Left cardiac atrium (tissue), 4 donors: ENCODE measurements around the gene ZSCAN12. TPM values are rescaled to one million over a fixed set of nuclear protein-coding genes. Genes with fewer than 3 reads are reported as not detected.
A peak's percentile ranks its signal among the peaks of the same experiment; 100 is the strongest.

Experiments used
- ATAC-seq, 2 donors: fragments of 200-7000 bp; cut with Tn5 transposase; one replicate each; pipeline ENCODE4 v1.9.1; 2020; ENCODE audit warnings: mild to moderate bottlenecking in 2 of 2, moderate library complexity in 2 of 2
- DNase-seq: peaks from one replicate; pipeline ENCODE4 v3.0.0-alpha.2; 2020
- intact Hi-C, 2 donors: fragments of 100-400 bp; cut with DNase I; formaldehyde crosslinking; loops; one replicate each; pipeline versions ENCODE4 v1.14.1 to v1.15.1; 2022 to 2023
- total RNA-seq, 2 donors: library from RNA; stranded (reverse); fragmentation: NEBNext Ultra II Directional; extraction: Animal tissue kit (Norgen Biotek cat#: 25700); gene quantifications; one replicate each; pipeline ENCODE4 v1.2.1, GENCODE V29; 2021
- donor health status: DM: no; HTN: yes; CAD: no.
- donor health status: DM: no; HTN: yes; CAD: no; lungs with severe emphysema.
- donor health status: DM: yes; HTN: yes; CAD: no.
- donor health status: Dilated cardiomyopathy.

The ZSCAN12 gene
- total RNA-seq, 2 donors from 2014 or later: 2.6 to 3.7 TPM

GRCh38 chr6:28357036-28357435 is 42.5 kb downstream of the ZSCAN12 start:
- intact Hi-C loops: loop anchor here (2.0 to 10.0 kb wide), 4 partner anchors 76 to 222 kb away; partner anchors contain the start of genes PGBD1 (in 1 of the 2) and ZSCAN26 (in 1 of the 2)
- DNase-seq (no peak), ATAC-seq (no peak)

- intact Hi-C loops: loop anchor here (2.0 to 10.0 kb wide), 4 partner anchors 76 to 222 kb away; partner anchors contain the start of genes PGBD1 (in 1 of the 2) and ZSCAN26 (in 1 of the 2)
- DNase-seq (no peak), ATAC-seq (no peak)
These were observed 42.9 kb downstream of the ZSCAN12 start for GRCh38 chr6:28356666-28357020.

GRCh38 chr6:28355743-28356665 is 43.5 kb downstream of the ZSCAN12 start:
- intact Hi-C loops: loop anchor here (2.0 to 10.0 kb wide), 4 partner anchors 75 to 221 kb away; partner anchors contain the start of genes PGBD1 (in 1 of the 2) and ZSCAN26 (in 1 of the 2)
- ATAC-seq: peak; percentile 88 to 92
- DNase-seq: peak; percentile 66

GRCh38 chr6:28354688-28355554 is 44.6 kb downstream of the ZSCAN12 start:
- intact Hi-C loops: loop anchor here (5.0 to 10.0 kb wide), 3 partner anchors 88 to 220 kb away; partner anchors contain the start of gene ZSCAN26 (in 1 of the 2)
- DNase-seq (no peak), ATAC-seq (no peak)

- ATAC-seq (peak in 1 of 2 donors; percentile 22), DNase-seq (peak; percentile 70)
- intact Hi-C loops: loop anchor here in 1 of 2 donors (10.0 kb wide), 1 partner anchor 219 kb away; no protein-coding TSS in a partner anchor
These were observed 45.4 kb downstream of the ZSCAN12 start for GRCh38 chr6:28353981-28354676.

GRCh38 chr6:28353356-28353755 is 46.2 kb downstream of the ZSCAN12 start:
- intact Hi-C loops: loop anchor here in 1 of 2 donors (10.0 kb wide), 1 partner anchor 219 kb away; no protein-coding TSS in a partner anchor
- DNase-seq: no peak
- no peak for ATAC-seq

- no peak for DNase-seq
These were observed 48.0 kb downstream of the ZSCAN12 start for GRCh38 chr6:28351493-28351925.

GRCh38 chr6:28351087-28351486 is 48.5 kb downstream of the ZSCAN12 start:
- no peak for DNase-seq
- ATAC-seq: no peak

More at GRCh38 chr6:28351493-28351925, 48.0 kb downstream of the ZSCAN12 start:
- no peak for ATAC-seq
- intact Hi-C loops: loop anchor here in 1 of 2 donors (10.0 kb wide), 1 partner anchor 217 kb away; no protein-coding TSS in a partner anchor

GRCh38 chr6:28349892-28350737 is 49.4 kb downstream of the ZSCAN12 start, which contains the start of gene ZKSCAN3:
TSS of gene ZKSCAN3 (plus strand) at chr6:28349947. CDS start at chr6:28359587, 9,640 bp downstream.
- intact Hi-C loops: loop anchor here in 1 of 2 donors (10.0 kb wide), 1 partner anchor 215 kb away; no protein-coding TSS in a partner anchor
- ATAC-seq (peak; percentile 96 to 97), DNase-seq (peak; percentile 86)

More at GRCh38 chr6:28351087-28351486, 48.5 kb downstream of the ZSCAN12 start:
- intact Hi-C loops: loop anchor here in 1 of 2 donors (10.0 kb wide), 1 partner anchor 216 kb away; no protein-coding TSS in a partner anchor

- DNase-seq (no peak), ATAC-seq (peak in 1 of 2 donors; percentile 6)
These were observed 50.1 kb downstream of the ZSCAN12 start for GRCh38 chr6:28349344-28349891.

GRCh38 chr6:28347119-28347518 is 52.4 kb downstream of the ZSCAN12 start:
- intact Hi-C loops: no loop called here
- no peak for ATAC-seq
- DNase-seq: no peak

More at GRCh38 chr6:28349344-28349891, 50.1 kb downstream of the ZSCAN12 start:
- intact Hi-C loops: no loop called here

GRCh38 chr6:28345201-28345600 is 54.3 kb downstream of the ZSCAN12 start:
- DNase-seq: no peak
- intact Hi-C loops: no loop called here
- no peak for ATAC-seq

GRCh38 chr6:28343898-28344677 is 55.5 kb downstream of the ZSCAN12 start:
- DNase-seq (no peak), ATAC-seq (no peak)
- intact Hi-C loops: loop anchor here in 1 of 2 donors (5.0 kb wide), 1 partner anchor 62 kb away; the partner anchor contains the start of gene PGBD1

GRCh38 chr6:28340310-28341095 is 59.0 kb downstream of the ZSCAN12 start:
- intact Hi-C loops: loop anchor here in 1 of 2 donors (5.0 kb wide), 1 partner anchor 58 kb away; the partner anchor contains the start of gene PGBD1
- DNase-seq (no peak), ATAC-seq (no peak)

GRCh38 chr6:28337121-28337520 is 62.4 kb downstream of the ZSCAN12 start:
- DNase-seq: no peak
- intact Hi-C loops: no loop called here
- ATAC-seq: no peak
